ENCODE results near the gene TIMM17B.
A peak's percentile ranks its signal among the peaks of the same experiment; 100 is the strongest.

Gene TIMM17B
- total RNA-seq = 21.8 to 33.3 (median 26.6) reads per million in 3 donors

- peak; percentile 78 to 84 (median 83) for DNase-seq
- Histone ChIP-seq H3K4me3 (ENCODE audit: insufficient read depth, low read depth, low read length, poor library complexity, severe bottlenecking) (peak within 1 kb of the TSS; percentile 70), H3K27ac (ENCODE audit: insufficient read depth, low read length, poor library complexity, severe bottlenecking) (peak within 1 kb of the TSS; percentile 94), H3K27me3 (replicated peaks; ENCODE audit: control insufficient read depth, insufficient read depth, low read length, poor library complexity, severe bottlenecking) (no peaks in the 10 kb centered on the region), H3K4me1 (ENCODE audit: control insufficient read depth, insufficient read depth, low read length, poor library complexity, severe bottlenecking) (peaks cover 5% of the 10 kb centered on the region), H3K9me3 (ENCODE audit: control insufficient read depth, low read length) (no peaks in the 10 kb centered on the region), H3K36me3 (ENCODE audit: control insufficient read depth, insufficient read depth, low read length) (peaks cover 14% of the 10 kb centered on the region)
These were observed at the start of gene TIMM17B, which contains the start of gene PQBP1 for GRCh38 chrX:48897625-48898306. Gene TIMM17B (minus strand): TSS chrX:48897768. CDS start chrX:48897749, 19 bp downstream. Gene PQBP1 (plus strand): TSS chrX:48897930. CDS start chrX:48898510, 580 bp downstream.

DNA sequence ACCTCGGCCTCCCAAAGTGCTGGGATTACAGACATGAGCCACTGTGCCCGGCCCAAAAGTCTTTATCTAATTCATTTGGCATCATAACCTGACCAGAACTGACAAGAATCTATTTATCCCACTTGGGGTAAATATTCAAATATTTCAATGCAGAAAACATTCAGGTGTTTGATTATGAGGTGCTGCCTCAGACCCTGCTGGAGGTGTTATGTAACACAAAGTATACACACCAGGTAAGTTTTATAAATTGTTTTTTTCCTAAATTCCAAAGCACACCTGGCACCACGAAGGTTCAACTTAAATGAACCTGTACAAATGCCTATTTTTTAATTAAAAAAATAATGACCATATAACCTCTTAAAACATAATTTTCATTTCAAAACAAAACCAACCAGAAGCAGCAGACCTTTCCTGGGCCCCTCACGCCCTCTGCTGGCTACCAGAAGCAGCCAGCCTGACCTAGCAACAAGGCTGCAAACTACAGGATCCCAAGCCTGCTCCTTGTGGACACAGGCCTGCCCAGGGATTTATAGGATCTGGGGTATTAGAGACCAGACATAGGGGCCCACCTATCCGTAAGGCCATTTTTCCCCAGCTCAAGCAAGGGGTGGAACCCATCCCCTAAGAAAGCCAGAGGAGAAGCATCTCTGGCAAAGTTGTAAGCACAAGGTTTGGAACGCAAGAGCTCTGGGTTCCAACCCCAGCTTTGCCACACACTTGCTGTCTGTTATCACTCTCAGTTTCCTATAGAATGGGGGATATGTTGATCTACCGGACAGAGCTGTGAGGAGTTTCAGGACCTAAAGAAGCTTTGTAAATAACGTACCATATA lies 48.2 kb upstream of the TIMM17B start:
- Histone ChIP-seq H3K9me3 (ENCODE audit: control insufficient read depth, low read length) (no peaks in the 10 kb centered on the region), H3K36me3 (ENCODE audit: control insufficient read depth, insufficient read depth, low read length) (peaks cover 4% of the 10 kb centered on the region), H3K27ac (ENCODE audit: insufficient read depth, low read length, poor library complexity, severe bottlenecking) (no peak overlapping the region), H3K4me3 (ENCODE audit: insufficient read depth, low read depth, low read length, poor library complexity, severe bottlenecking) (no peak overlapping the region), H3K27me3 (replicated peaks; ENCODE audit: control insufficient read depth, insufficient read depth, low read length, poor library complexity, severe bottlenecking) (no peaks in the 10 kb centered on the region), H3K4me1 (ENCODE audit: control insufficient read depth, insufficient read depth, low read length, poor library complexity, severe bottlenecking) (peaks cover 25% of the 10 kb centered on the region)
- peak; percentile 26 to 33 (median 29) for DNase-seq

DNA sequence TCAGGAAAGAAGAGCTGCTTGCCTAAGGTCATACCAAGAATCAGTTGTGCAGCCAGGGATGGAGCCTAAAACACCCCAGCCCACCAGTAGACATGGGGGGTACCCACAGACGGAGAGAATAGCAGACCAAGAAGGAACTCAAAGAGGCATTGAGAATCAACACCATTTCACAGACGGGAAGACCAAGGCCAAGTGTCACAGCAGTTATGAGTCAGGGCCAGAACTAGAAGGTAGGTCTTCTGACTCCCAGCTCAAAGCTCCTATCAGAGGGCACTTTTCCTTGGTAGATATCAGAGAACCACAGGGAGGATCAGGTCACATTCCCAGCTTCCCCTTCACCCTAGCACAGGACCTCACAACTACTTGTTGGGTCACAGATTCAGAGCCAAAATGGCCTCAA lies 45.3 kb upstream of the TIMM17B start:
- no peak for DNase-seq
- peaks cover 52% of the 10 kb centered on the region for H3K4me1 ChIP-seq (ENCODE audit: control insufficient read depth, insufficient read depth, low read length, poor library complexity, severe bottlenecking)
- peaks cover 4% of the 10 kb centered on the region for H3K36me3 ChIP-seq (ENCODE audit: control insufficient read depth, insufficient read depth, low read length)
- no peaks in the 10 kb centered on the region for H3K27me3 ChIP-seq (replicated peaks; ENCODE audit: control insufficient read depth, insufficient read depth, low read length, poor library complexity, severe bottlenecking)
- H3K27ac ChIP-seq (ENCODE audit: insufficient read depth, low read length, poor library complexity, severe bottlenecking) = no peak overlapping the region
- no peaks in the 10 kb centered on the region for H3K9me3 ChIP-seq (ENCODE audit: control insufficient read depth, low read length)
- H3K4me3 ChIP-seq (ENCODE audit: insufficient read depth, low read depth, low read length, poor library complexity, severe bottlenecking) = no peak overlapping the region

GRCh38 chrX:48940404-48940955 lies 42.9 kb upstream of the TIMM17B start:
- H3K27ac ChIP-seq (ENCODE audit: insufficient read depth, low read length, poor library complexity, severe bottlenecking) = peak overlapping the region; percentile 96
- H3K36me3 ChIP-seq (ENCODE audit: control insufficient read depth, insufficient read depth, low read length) = peaks cover 4% of the 10 kb centered on the region
- peaks cover 72% of the 10 kb centered on the region for H3K4me1 ChIP-seq (ENCODE audit: control insufficient read depth, insufficient read depth, low read length, poor library complexity, severe bottlenecking)
- no peak for DNase-seq
- no peaks in the 10 kb centered on the region for H3K9me3 ChIP-seq (ENCODE audit: control insufficient read depth, low read length)
- H3K27me3 ChIP-seq (replicated peaks; ENCODE audit: control insufficient read depth, insufficient read depth, low read length, poor library complexity, severe bottlenecking) = no peaks in the 10 kb centered on the region
- peak overlapping the region; percentile 25 for H3K4me3 ChIP-seq (ENCODE audit: insufficient read depth, low read depth, low read length, poor library complexity, severe bottlenecking)

DNA sequence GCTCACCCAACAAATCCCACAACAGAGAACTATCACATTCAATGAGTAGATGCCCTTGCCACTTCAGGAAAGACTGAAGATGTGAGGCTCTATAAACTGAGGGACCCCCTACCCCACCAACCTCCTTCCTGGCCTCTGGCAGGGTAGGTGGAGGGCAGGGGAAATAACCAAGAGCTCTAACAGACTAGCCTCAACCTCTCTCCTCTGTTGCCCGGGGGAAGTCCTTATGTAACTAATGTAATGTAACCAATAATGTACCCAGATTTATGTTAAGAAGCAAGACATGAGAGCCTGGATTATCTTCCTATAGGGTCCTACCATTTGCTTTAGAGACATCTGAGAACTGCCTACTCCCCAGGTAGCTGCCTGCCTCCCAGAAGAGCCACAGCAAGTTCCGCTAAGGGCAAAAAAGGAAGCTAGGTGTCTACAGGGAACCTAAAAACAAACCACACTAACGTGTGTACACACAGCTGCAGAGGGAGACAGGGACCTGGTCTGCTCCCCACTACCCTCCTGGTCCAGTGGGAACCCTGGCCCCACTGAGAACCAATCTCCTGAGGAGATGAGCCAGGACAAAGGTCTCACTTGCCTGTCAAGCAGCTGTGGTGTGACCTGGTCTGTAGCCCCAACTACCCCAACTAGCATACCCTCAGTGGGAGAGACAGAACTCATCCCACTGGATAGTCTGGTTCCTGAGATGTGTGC lies 42.1 kb upstream of the TIMM17B start:
- peaks cover 4% of the 10 kb centered on the region for H3K36me3 ChIP-seq (ENCODE audit: control insufficient read depth, insufficient read depth, low read length)
- H3K9me3 ChIP-seq (ENCODE audit: control insufficient read depth, low read length) = no peaks in the 10 kb centered on the region
- no peaks in the 10 kb centered on the region for H3K27me3 ChIP-seq (replicated peaks; ENCODE audit: control insufficient read depth, insufficient read depth, low read length, poor library complexity, severe bottlenecking)
- H3K4me1 ChIP-seq (ENCODE audit: control insufficient read depth, insufficient read depth, low read length, poor library complexity, severe bottlenecking) = peaks cover 80% of the 10 kb centered on the region
- peak overlapping the region; percentile 25 for H3K4me3 ChIP-seq (ENCODE audit: insufficient read depth, low read depth, low read length, poor library complexity, severe bottlenecking)
- no peak for DNase-seq
- peak overlapping the region; percentile 96 for H3K27ac ChIP-seq (ENCODE audit: insufficient read depth, low read length, poor library complexity, severe bottlenecking)

DNA sequence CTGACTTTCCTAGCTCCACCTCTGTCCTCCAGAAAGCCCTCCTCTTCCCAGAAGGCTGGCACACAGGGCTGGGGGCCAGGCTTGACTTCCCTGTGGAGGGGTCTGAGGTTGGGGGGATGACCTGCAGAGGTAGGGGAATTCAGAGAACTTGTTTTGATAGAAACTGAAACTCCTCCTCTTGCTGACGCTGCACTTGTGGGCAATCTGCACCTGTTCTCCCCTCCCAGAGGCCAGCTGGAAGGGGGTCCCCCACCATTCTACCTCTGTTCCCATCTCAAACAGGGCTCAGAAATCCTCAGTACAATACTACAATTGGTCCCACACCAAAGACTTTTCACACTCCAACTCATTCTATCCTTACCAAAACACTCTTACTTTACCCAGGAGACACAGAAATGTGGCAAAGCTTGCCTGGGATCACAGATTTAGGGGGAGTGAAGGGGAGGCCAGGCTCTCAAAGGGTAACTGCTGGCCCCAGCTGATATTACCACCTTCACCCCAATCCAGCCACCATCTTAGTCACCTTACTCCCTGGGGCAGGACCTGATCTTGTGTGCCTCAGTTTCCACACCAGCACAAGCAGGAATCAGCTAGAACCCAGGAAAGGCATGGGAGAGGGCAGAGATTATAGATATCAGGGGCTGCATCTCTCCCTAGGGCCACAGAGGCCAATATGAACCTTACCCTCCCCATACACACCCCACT lies 41.3 kb upstream of the TIMM17B start:
- Histone ChIP-seq H3K4me3 (ENCODE audit: insufficient read depth, low read depth, low read length, poor library complexity, severe bottlenecking) (no peak overlapping the region), H3K36me3 (ENCODE audit: control insufficient read depth, insufficient read depth, low read length) (peaks cover 9% of the 10 kb centered on the region), H3K27me3 (replicated peaks; ENCODE audit: control insufficient read depth, insufficient read depth, low read length, poor library complexity, severe bottlenecking) (no peaks in the 10 kb centered on the region), H3K27ac (ENCODE audit: insufficient read depth, low read length, poor library complexity, severe bottlenecking) (peak overlapping the region; percentile 96), H3K4me1 (ENCODE audit: control insufficient read depth, insufficient read depth, low read length, poor library complexity, severe bottlenecking) (peaks cover 82% of the 10 kb centered on the region), H3K9me3 (ENCODE audit: control insufficient read depth, low read length) (no peaks in the 10 kb centered on the region)
- DNase-seq = peak; percentile 53 to 63 (median 58)

- Histone ChIP-seq H3K27ac (ENCODE audit: insufficient read depth, low read length, poor library complexity, severe bottlenecking) (peak overlapping the region; percentile 96), H3K4me1 (ENCODE audit: control insufficient read depth, insufficient read depth, low read length, poor library complexity, severe bottlenecking) (peaks cover 72% of the 10 kb centered on the region), H3K27me3 (replicated peaks; ENCODE audit: control insufficient read depth, insufficient read depth, low read length, poor library complexity, severe bottlenecking) (no peaks in the 10 kb centered on the region), H3K9me3 (ENCODE audit: control insufficient read depth, low read length) (no peaks in the 10 kb centered on the region), H3K4me3 (ENCODE audit: insufficient read depth, low read depth, low read length, poor library complexity, severe bottlenecking) (peak overlapping the region; percentile 38), H3K36me3 (ENCODE audit: control insufficient read depth, insufficient read depth, low read length) (peaks cover 7% of the 10 kb centered on the region)
- peak; percentile 78 to 86 (median 82) for DNase-seq
These were observed 39.7 kb upstream of the TIMM17B start for GRCh38 chrX:48937054-48937907.

GRCh38 chrX:48936429-48937053 lies 39.0 kb upstream of the TIMM17B start:
- H3K4me1 ChIP-seq (ENCODE audit: control insufficient read depth, insufficient read depth, low read length, poor library complexity, severe bottlenecking) = peaks cover 66% of the 10 kb centered on the region
- H3K4me3 ChIP-seq (ENCODE audit: insufficient read depth, low read depth, low read length, poor library complexity, severe bottlenecking) = peak overlapping the region; percentile 38
- H3K36me3 ChIP-seq (ENCODE audit: control insufficient read depth, insufficient read depth, low read length) = peaks cover 7% of the 10 kb centered on the region
- no peaks in the 10 kb centered on the region for H3K9me3 ChIP-seq (ENCODE audit: control insufficient read depth, low read length)
- peak overlapping the region; percentile 96 for H3K27ac ChIP-seq (ENCODE audit: insufficient read depth, low read length, poor library complexity, severe bottlenecking)
- no peak for DNase-seq
- H3K27me3 ChIP-seq (replicated peaks; ENCODE audit: control insufficient read depth, insufficient read depth, low read length, poor library complexity, severe bottlenecking) = no peaks in the 10 kb centered on the region
